IMR-90 (cell line): ENCODE measurements around the gene C3.

ENCODE experiments used
- BHLHE40 ChIP-seq: fragments of 150-350 bp; IDR thresholded peaks from 2 replicates; pipeline ENCODE4 v1.6.1; 2016; ENCODE audit warnings: mild to moderate bottlenecking, low read depth, low read length
- CHD1 ChIP-seq: IDR thresholded peaks from 2 replicates; pipeline ENCODE4 v1.6.1; 2012; ENCODE audit warnings: low read depth, low read length, improper control_type of control experiment
- MAFK ChIP-seq: IDR thresholded peaks from 2 replicates; pipeline ENCODE4 v1.6.1; 2012; ENCODE audit warnings: low read depth, low read length, improper control_type of control experiment
- NFE2L2 ChIP-seq: fragments of 150-350 bp; IDR thresholded peaks from 2 replicates; pipeline ENCODE4 v1.6.1; 2016; ENCODE audit warnings: low read depth, mild to moderate bottlenecking, low read length
- POLR2A ChIP-seq: IDR thresholded peaks from 2 replicates; pipeline ENCODE4 v1.6.1; 2012; ENCODE audit warnings: mild to moderate bottlenecking, low read depth, low read length
- RAD21 ChIP-seq: IDR thresholded peaks from 2 replicates; pipeline ENCODE4 v1.6.1; 2012; ENCODE audit warnings: low read length, improper control_type of control experiment
- RCOR1 ChIP-seq: IDR thresholded peaks from 2 replicates; pipeline ENCODE4 v1.6.1; 2012; ENCODE audit warnings: mild to moderate bottlenecking, low read length, improper control_type of control experiment; ENCODE audit not compliant: insufficient replicate concordance
- RFX5 ChIP-seq: IDR thresholded peaks from 2 replicates; pipeline ENCODE4 v1.8.0; 2012; ENCODE audit warnings: low read depth, mild to moderate bottlenecking, low read length, moderate library complexity
- SMC3 ChIP-seq: fragments of 150-350 bp; IDR thresholded peaks from 2 replicates; pipeline ENCODE4 v1.6.1; 2016; ENCODE audit warnings: low read depth, mild to moderate bottlenecking, antibody characterized with exemption, low read length, moderate library complexity
- TF ChIP-seq, protein P1 (sequence below): conservative IDR thresholded peaks from 2 replicates; pipeline ENCODE4 v1.5.1; 2012; ENCODE audit warnings: mild to moderate bottlenecking, low read depth, low read length, improper control_type of control experiment
- TF ChIP-seq, protein P2 (sequence below): fragments of 150-350 bp; IDR thresholded peaks from 2 replicates; pipeline ENCODE4 v1.6.1; 2016; ENCODE audit warnings: low read depth, mild to moderate bottlenecking, low read length, moderate library complexity, borderline replicate concordance
- TF ChIP-seq, protein P3 (sequence below): fragments of 150-350 bp; IDR thresholded peaks from 2 replicates; pipeline ENCODE4 v1.6.1; 2017; ENCODE audit warnings: mild to moderate bottlenecking, antibody characterized with exemption, low read length, low read depth

DNA sequence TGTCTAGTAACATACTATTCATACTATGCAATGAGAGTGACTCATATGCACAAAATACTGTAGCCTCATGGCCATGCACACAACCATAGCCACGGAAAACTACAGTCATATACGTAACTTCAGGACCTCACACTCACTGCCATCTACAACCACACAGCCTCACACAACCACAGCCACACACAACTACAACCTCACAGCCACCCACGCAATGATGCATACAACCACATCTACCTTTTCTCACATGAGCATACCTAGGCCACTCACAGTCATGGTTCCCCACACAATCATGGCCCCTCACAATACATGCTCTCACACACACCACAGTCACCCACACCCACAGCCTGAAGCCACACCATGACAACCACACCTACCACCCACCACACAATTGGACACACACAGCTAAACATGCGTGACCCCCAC, 41.8 kb downstream of the C3 start:
- TF ChIP-seq, protein P1, sequence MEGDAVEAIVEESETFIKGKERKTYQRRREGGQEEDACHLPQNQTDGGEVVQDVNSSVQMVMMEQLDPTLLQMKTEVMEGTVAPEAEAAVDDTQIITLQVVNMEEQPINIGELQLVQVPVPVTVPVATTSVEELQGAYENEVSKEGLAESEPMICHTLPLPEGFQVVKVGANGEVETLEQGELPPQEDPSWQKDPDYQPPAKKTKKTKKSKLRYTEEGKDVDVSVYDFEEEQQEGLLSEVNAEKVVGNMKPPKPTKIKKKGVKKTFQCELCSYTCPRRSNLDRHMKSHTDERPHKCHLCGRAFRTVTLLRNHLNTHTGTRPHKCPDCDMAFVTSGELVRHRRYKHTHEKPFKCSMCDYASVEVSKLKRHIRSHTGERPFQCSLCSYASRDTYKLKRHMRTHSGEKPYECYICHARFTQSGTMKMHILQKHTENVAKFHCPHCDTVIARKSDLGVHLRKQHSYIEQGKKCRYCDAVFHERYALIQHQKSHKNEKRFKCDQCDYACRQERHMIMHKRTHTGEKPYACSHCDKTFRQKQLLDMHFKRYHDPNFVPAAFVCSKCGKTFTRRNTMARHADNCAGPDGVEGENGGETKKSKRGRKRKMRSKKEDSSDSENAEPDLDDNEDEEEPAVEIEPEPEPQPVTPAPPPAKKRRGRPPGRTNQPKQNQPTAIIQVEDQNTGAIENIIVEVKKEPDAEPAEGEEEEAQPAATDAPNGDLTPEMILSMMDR = no peak
- TF ChIP-seq POLR2A = no peak
- no peak for TF ChIP-seq RFX5
- TF ChIP-seq NFE2L2 = no peak
- TF ChIP-seq, protein P2, sequence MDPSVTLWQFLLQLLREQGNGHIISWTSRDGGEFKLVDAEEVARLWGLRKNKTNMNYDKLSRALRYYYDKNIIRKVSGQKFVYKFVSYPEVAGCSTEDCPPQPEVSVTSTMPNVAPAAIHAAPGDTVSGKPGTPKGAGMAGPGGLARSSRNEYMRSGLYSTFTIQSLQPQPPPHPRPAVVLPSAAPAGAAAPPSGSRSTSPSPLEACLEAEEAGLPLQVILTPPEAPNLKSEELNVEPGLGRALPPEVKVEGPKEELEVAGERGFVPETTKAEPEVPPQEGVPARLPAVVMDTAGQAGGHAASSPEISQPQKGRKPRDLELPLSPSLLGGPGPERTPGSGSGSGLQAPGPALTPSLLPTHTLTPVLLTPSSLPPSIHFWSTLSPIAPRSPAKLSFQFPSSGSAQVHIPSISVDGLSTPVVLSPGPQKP = no peak
- TF ChIP-seq CHD1 = no peak
- TF ChIP-seq MAFK = no peak
- TF ChIP-seq SMC3 = no peak
- TF ChIP-seq, protein P3, sequence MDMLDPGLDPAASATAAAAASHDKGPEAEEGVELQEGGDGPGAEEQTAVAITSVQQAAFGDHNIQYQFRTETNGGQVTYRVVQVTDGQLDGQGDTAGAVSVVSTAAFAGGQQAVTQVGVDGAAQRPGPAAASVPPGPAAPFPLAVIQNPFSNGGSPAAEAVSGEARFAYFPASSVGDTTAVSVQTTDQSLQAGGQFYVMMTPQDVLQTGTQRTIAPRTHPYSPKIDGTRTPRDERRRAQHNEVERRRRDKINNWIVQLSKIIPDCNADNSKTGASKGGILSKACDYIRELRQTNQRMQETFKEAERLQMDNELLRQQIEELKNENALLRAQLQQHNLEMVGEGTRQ = no peak
- no peak for TF ChIP-seq RAD21
- TF ChIP-seq RCOR1 = no peak
- no peak for TF ChIP-seq BHLHE40
